ENCODE measurements around the gene HYAL4.

Gene HYAL4

DNA sequence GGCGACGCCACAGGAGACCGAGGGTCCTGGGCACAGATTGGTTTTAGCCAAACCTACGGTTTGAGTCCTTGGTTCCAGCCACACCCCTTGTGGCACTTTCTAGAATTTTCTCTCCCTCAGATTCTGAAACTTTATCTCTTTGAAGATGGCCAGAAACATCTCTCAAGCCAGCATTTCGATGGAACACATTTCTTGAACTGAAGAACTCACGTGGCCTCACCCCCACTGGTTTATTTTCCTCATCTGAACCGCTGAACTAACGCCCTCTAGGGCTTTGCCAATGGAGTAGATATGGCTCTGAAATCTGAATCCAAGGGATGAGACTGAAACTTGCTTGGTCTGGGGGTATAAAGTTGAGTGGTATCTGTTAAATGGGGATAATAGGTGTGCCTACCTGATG lies 73.3 kb downstream of the HYAL4 start:
- no peak for DNase-seq

DNA sequence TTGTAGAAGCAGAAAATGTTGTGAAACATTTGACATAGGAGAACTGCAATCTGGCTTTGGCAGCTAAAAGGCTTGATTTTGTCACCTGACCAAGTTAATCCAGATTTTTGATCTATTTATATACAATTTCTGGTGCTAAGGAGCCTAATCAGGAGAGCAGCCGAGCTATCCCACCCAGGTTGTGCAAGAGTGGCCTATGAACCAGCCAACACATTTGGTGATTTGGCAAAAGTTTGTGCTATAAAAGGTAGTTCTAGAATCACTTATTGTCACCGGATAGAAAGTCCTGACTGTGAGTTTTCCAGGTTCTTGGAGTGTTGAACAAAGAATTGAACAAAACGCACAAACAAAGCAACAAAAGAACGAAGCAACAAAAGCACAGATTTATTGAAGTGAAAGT lies 78.6 kb downstream of the HYAL4 start:
- no peak for DNase-seq

DNA sequence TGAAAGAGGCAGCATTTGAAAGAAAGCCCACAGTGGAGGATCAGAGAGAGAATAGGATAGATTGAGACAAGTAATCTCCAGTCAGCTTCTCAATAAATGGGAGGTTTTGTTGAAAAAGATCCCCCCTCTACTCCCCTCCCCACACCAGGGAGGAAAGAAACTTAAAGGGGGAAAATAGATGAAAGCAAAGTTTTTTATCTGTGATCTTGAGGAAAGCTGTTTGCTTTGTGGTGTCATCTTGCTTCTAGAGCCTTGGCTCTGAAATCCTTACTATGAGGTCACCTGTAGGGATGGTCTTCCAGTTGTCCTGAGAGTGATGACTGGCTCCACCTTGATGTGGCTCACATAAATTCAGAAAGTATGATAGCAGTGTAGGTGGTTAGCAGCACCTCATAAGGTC lies 80.0 kb downstream of the HYAL4 start, which contains the start of gene SPAM1:
TSS of gene SPAM1 (plus strand) at position 301 of the 400 bp plus-strand sequence. CDS start 28,330 bp downstream, outside the sequence.
- no peak for DNase-seq

All from CD4-positive, alpha-beta T cell treated with Interleukin-15 for 1 hour (primary cell).